ENCODE measurements around the gene COMT.
"Not testable (repeated sequence)": the region's sequence is repeated elsewhere in the genome, so short reads cannot be mapped to it uniquely, and the experiment has no call there.

The COMT gene

DNA sequence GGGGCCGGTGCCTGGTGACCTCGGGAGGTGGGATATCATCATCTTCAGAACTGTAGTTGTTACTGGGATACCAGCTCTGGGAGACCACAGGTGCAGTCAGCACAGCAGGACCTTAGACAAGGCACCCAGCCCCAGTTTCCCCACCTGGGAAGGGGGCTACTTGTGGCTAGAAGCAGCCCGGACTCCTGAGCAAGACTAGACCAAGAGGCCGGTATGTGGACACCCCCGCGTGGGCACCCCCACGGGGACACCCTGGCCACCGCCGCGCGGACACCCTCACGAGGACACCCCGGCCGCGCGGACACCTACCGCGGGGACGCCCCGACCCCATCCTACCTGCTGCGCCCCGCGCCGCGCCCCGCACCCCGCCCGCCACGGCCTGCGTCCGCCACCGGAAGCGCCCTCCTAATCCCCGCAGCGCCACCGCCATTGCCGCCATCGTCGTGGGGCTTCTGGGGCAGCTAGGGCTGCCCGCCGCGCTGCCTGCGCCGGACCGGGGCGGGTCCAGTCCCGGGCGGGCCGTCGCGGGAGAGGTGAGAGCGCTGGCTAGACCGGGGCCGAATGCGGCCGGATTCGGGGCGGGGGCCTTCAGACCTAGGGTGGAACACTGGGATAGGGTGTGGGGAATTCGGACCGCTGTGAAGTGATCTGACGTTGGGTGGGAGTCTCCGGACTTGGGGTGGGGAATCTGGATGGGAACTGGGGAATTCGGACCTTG, at the start of gene COMT, which contains the start of gene TXNRD2:
TSS of gene COMT (plus strand) at position 408 of the 718 bp plus-strand sequence. CDS start 20,755 bp downstream, outside the sequence.
TSS of gene TXNRD2 (minus strand) at position 454 of the 718 bp plus-strand sequence. CDS start at position 439, 15 bp downstream.
- DNase-seq, result peak; percentile 15

DNA sequence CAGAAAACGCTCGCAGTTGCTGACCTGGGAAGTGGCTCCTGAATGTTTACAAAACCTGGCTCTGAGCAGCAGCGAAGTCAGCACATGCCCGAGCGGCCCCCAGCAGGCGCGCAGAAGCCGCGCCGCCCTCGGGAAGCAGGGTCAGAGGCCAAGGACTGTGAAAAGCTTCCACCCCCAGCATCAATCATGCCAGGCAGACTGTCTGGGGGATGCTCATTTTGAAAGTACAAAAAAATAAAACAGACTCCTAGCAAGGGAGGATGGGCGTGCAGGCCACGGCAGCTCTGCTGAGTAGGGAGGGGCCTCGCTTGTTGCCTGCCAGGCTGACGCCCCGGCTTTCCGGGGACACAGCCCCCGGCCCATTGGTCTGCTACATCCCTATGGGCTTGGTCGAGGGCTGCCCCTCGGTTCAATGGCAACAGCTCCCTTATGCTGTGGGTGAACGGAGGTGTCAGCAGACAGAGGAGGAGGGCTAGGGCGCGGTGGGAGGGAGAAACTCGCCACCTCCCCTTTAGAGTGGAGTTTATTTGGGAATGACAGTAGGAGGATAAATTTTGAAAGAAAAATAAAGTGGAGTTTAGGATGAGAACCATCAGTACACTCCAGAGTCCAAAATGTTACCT, 49.2 kb upstream of the COMT start:
- peak; percentile 40 for DNase-seq

DNA sequence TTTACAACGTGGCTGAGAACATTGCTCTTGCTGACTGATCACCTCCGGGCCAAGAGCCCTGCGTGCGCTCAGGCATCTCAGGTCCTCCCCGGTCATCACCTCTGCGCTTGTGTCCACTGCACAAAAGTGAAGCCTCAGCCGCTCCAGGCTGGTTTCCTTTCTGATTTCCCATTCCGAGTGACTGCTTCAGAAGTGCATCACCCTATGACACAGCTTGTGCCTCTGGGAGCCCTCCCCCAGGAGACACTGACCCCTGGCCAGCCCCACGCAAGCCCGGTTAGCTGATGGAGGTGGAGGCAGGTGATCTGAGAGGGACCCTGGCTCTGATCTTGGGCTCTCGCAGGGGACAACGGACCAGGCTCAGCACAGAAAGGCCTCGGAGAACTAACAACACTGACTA, 48.6 kb upstream of the COMT start:
- DNase-seq, result no peak

DNA sequence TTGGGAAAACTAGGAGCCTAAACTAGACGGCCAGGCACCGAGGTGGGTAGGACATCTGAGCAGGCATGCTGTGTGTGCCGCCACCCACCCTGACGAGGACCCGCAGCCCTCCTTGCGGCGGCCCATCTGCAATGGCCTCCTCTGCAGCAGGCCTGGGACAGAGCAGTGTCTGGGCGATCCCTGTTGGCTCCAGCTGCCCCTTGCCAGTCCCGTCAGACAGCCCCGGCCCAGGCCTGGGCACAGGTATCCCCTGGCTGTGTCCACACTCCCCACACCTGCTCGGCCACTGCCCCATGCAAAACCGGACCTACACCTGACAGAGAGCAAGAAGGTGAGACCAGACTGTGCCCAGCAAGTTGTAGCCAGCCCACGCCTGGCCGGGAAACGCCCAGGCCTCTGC, 48.2 kb upstream of the COMT start:
- no peak for DNase-seq

DNA sequence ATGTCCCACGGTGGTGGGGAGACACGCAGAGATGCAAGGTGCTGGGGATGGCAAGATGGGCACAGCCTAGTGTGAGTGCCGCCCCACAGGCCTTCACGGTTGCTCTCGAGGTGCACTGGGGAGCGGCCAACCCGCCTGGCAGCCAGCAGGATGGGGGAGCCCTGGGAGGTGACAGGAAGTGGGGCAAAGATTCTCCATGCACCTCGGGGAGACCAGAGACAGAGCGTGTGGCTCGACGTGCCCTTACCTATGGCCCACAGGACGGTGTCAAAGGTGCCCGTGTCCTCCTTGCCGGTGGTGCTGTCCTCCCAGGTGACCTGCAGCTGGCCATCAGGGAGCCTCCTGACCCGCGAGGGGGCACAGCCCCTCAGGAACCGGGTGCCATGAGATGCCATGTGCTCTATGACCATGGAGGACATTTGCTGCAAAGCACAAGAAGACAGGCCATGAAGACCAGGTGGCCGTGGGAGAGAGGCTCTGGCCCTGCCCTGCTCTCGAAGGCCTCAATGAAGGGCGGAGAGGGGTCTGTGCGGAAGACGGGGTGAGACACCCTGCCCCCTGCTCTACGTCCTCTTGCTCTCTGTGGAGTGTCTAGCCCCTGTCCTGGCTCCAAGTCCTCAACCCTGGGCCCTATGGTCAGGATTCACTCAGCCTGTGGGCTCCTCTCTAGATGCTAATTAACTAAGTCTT, 46.3 kb upstream of the COMT start:
- no peak for DNase-seq

DNA sequence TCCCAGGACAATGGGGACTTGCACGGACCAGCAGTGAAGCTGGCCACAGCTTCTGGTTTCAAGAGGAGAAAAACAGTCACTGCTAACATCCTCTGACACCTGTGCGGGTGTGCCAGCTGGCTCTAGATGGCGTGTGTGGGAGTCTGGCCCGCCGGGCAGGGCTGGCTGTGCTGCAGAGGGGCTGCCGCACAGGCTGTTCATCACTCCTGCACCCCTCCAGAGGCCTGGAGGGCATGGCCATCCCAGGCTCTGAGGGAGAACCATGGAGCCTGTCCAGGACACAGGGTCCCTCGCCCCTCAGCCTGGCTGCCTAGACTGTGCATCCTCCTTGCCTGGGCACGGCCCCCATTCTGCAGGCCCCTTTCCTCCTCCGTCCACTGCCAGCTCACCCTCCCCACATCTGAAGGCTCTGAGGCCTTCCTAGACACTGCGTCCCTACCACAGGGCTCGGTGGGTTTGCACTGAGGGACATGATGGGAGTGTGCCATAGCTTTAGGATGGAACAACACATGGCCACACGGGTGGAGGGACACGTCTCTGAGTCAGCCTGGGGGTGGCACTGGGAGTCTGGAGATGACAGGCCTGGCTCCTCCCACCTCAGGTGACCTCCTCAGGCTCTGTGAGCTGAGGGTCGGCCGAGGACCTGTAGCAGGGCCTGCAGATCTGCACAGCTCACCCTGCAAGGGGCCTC, 44.8 kb upstream of the COMT start:
- DNase-seq, result no peak

DNA sequence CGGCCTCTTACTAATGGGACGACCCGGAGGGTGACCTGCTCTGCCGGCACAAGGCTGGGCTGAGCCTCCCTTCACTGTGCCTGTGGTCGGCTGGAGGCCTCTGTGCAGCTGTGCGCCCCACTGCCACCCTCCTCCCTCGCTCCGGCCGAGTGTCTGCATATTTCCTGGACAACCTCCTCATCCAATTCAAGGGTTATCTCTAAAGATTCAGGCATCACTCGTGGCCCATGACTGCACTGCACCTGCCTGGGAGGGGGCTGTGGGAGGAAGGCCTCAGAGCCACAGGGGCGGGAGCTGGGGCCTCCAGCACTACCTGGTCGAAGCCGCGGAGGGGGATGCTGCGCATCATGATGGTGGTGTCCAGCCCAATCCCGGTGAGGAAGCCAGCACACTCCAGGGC, 43.8 kb upstream of the COMT start:
- no peak for DNase-seq

DNA sequence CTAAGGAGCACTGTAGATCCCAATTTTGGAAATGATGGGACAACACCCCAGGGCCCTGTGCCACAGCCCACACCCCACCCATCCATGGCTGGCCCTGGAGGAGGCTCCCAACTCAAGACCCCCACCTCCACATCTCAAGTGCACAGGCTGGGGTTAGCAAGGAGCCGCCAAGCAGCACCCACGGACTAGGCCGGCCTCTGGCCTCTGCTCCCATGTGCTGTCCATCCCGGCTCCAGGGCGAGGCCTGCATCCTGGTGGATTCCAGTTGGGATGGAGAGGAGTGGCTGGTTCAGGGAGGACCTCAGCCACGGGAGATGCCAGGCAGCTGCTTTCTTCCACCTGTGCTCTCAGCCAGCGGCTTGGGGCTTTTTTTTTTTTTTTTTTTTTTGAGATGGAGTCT, 43.4 kb upstream of the COMT start:
- DNase-seq, result no peak

DNA sequence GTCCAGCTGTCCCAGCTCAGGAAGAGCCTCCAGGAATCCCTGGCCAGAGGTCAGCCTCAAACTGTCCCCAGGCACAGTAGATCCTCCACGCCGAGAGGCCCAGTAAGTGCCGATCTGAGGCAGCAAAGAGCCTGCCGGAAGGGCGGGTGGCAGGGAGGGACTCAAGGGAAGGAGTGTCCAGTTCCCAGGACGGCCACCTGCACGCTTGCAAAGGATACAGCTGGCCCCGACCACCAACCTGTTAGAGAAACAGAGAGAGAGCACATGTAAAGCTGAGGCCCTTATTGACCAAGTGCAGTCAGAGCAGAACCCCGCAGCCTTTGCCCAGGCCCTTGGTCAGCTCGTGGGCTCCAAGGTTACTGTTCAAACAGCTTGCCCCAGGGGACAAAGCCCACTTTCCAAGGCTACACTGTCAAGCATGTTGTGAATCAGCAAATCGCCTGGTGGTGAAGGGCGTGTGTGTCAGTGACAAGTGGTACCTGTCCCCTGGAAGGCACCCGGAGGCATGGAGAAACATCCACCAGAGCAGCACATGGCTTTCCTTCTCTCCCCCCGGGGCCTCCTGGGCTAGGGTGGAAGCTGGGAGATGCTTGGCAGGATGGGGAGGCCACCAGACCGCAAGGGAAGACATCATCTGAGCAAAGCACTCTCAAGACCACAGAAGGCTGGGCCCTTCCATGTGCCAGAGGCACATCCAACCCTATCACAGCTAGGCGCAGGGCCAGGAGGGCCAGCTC, 42.6 kb upstream of the COMT start:
- DNase-seq, result no peak

DNA sequence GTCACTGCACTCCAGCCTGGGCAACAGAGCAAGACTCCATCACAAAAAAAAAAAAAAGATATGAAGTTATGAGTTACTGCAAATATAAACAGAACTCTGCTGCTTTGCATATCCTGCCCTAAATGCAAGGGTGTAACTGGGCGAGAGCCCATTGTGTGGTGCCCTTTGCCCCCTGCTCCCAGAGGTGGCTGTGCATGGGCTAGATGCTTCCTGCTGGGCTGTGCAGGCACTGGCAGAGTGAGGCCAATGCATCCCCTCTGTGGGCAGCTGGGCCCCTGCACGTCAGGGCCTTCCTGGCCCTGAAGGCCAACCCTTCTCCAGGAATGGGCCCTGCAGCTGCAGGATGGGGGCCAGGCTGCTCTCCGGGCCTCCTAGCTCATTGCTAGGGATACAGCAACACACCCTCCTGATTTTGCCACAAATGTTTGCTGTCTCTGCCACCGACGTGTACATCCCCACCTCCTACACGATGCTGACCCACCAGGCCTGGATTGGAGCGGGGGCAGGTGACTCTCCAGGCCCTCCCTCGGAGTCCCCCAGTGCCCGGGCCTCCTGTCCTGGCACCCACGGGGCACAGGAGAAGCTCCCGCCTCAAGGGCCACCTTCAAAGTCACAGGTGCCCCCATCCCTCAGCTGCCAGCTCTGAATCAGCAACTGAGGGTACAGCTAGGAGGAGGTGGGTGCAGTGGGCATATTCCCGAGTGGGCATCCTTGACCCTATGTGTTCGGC, 40.7 kb upstream of the COMT start:
- DNase-seq, result no peak

DNA sequence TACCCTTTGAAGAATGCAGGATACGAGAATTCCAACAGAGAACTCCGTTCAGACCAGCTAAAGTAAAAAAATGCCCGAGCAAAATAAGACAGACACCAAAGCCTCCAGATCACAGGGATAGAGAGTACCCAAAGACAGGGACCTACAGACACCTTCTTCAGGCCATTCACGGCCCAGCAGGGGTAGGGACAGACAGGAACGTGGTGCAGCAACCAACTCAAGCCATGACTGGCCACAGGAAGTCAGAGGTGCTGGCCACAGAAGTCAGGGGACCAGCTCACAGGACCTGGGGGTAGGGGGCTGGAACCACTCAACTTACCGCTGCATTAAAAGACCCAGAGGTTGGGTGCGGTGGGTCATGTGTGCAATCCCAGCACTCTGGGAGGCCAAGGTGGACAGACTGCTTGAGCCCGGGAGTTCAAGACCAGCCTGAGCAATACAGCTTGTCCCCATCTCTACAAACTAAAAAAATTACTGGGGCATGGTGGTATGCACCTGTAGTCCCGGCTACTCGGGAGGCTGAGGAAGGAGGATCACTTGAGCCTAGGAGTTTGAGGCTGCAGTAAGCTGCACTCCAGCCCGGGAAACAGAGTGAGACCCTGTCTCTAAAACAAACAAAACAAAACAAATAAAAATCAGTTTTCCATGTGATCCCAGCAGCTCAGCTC, 39.9 kb upstream of the COMT start:
- DNase-seq, result no peak

DNA sequence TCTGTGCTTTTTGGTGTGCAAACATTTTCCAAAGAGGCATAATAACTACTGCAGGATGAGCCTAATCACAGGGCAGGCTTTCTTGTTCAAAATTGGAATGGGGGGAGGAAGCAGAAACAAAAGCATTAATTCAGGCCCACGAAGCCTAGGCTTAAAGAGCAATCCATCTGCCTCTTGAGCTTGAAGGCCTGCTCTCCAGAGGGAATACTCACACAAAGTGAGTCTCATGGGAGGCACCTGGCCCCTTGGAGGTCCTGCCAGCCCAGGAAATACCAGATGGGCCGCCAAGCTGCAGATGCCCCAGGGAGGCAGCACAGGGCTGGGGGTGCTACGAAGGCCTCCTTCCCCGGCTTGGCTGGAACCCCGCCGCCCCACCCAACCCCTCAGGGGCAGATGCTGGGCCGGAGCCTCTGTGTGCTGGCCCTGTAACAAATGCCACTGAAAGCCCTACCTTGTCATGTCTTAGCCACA, 39.3 kb upstream of the COMT start:
- DNase-seq, result peak; percentile 24

DNA sequence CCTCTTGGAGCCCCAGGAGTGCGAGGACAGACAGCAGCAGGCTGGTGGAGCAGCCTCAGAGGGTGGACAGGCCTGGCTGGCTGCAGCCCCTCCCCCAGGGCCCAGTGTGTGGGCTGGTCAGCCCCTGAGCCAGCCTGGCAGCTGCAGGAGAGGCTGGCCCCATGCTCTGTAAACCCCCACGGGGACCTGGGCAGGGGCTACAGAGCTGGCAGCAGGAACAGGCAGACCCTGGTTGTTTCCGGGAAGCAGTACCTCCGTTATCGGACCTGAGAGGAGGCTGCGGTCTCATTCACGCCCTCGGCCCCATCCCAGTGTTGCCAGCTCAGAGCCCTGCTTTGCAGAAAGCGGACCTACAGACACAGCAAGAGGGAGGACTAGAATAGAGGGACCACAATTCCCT, 38.5 kb upstream of the COMT start:
- DNase-seq, result no peak

DNA sequence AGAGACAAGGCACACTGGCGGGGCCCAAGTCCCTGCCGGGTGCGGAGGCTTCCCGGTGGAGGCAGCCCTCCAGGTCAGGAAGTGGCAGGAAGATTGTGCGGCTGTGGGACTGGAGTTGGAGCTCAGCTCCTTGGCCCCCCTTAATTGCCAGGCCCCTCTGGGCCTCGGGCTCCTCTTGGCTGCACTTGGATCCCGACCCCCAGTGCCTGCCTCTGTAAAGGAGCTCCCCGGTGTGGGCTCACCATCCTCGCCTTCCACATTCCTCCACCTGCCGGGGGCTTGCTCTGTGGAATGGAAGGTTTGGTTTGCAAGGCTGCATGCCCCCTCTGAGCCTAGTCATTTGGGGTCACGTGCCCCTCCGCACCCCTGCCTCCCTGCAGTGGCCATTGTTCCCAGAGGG, 38.1 kb upstream of the COMT start:
- DNase-seq, result no peak

DNA sequence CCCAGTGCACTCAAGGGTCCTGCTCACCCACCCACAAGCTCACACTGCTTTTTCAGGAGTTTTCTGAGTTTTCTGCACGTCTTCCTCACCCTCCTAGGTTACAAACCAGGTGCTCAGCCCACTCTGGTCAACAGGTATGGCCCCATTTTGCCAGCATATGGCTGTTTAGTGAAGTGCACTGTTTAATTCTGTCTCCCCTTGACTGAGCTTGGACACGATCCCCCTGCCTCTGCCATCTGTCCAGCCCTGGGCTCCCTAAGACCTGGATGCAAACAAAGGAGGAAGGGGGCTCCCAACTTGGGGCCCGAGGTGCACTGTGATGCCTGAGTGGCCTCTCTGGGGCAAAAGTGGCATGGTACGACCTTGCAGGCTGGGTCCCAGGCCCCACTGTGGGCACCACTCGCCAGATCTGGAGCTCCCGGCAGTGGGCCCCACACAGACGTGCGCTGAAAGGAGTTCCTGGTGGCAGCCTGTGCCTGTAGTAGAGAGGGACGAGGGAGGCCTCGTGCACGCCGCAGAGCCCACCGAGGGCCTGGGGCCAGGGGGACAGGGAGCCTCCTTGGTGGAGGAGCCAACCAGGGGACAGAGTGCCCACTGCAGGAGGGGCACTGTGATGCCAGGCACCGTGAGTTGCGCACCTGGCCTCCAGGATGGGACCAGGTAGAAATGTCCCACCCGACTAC, 37.3 kb upstream of the COMT start:
- no peak for DNase-seq

DNA sequence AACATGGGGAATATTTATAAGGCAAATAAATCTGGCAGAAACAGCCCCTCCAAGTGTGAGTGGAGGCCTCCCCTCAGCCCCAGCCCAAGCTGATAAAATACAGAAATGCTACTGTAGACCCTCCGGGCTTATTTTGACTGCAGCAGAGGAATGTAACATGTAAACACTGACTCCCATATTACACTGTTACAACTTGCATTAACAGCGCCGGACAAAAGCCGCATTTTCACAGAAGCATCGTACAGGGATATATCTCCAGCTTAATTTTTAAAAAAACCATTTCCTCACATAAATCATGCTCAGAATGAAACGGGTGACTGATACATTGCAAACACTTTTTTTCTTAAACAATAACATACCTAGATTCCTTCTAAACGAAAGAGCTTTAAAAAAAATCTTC, 36.6 kb upstream of the COMT start:
- DNase-seq, result no peak

DNA sequence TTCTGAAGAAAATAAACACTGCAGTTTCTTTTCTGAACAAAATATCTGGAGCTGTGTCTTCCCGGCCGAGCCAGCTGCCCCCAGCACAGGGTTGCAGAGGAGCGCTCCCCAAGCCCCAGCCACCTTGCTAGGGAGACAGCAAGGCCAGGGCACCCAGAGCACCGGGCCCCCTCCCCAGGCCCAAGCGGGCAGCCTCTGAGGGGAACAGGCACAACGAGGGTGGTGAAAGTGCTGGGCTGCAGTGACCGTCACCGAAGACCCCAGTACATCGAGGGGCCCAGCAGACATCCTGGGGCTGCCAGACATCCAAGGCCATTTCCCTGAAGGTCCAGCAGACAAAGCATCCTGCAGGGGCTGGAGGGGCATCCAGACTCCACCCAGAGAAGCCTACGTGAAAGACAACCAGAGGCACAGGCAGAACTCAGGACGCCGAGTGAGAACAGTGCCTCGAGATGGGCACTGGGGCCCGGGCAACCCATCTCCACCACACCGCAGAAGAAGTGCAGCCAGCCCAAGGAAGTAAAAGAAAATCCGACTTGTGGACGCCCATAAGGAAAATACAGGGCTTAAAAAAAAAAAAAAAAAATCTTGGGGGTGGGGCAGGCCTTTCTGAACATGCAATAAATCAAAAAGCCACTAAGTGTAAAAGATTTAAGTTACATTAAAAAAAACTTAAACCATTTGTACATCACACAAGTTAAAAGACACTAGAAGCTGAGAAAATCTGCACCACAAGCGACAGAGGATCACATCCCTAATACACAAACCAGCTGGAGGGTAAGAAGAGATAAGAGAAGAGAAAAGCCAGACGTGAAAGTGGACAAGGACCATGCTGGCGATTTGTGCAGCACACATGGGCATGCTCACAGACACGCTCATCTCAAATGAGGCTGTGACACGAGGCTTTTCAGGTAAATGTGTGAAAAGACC, 36.0 kb upstream of the COMT start:
- no peak for DNase-seq

DNA sequence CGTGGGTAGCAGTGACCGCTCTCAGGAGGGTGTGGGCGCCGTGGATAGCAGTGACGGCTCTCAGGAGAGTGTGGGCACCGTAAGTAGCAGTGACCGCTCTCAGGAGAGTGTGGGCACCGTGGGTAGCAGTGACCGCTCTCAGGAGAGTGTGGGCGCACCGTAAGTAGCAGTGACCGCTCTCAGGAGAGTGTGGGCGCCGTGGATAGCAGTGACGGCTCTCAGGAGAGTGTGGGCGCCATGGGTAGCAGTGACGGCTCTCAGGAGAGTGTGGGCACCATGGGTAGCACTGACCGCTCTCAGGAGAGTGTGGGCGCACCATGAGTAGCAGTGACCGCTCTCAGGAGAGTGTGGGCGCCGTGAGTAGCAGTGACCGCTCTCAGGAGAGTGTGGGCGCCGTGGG, 34.7 kb upstream of the COMT start:
- DNase-seq, result not testable (repeated sequence)

DNA sequence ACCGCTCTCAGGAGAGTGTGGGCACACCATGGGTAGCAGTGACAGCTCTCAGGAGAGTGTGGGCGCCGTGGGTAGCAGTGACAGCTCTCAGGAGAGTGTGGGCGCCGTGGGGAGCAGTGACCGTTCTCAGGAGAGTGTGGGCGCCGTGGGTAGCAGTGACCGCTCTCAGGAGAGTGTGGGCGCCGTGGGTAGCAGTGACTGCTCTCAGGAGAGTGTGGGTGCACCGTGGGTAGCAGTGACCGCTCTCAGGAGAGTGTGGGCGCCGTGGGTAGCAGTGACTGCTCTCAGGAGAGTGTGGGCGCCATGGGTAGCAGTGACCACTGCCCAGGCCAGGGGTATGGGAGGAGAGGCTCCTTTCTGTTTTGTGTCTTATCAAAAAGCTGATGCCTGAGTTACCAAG, 33.7 kb upstream of the COMT start:
- DNase-seq, result not testable (repeated sequence)

All from NCI-H1105 (cell line).